Ovary (tissue), 9 donors: ENCODE measurements around the gene PLCL1. TPM values are rescaled to one million over a fixed set of nuclear protein-coding genes. Genes with fewer than 3 reads are reported as not detected.

Source experiments
- DNase-seq, 5 donors: peaks; one replicate each; pipeline ENCODE4 v3.0.0-alpha.2; 2019 to 2020
- H3K27ac ChIP-seq, 2 donors: fragments of 200-600 bp; one replicate each; pipeline versions ENCODE4 v1.5.1 to v1.8.0; 2019 to 2022
- H3K27me3 ChIP-seq: fragments of 200-600 bp; one replicate; pipeline ENCODE4 v1.8.0; 2022
- H3K36me3 ChIP-seq: fragments of 200-600 bp; sonication (generic); one replicate; pipeline ENCODE4 v1.5.1; 2019
- H3K4me1 ChIP-seq: one replicate; pipeline ENCODE4 v1.8.1; 2013; ENCODE audit warnings: mild to moderate bottlenecking, moderate library complexity; ENCODE audit not compliant: insufficient read depth
- H3K4me3 ChIP-seq: fragments of 200-600 bp; sonication (generic); one replicate; pipeline ENCODE4 v1.5.1; 2017
- H3K9me3 ChIP-seq, 2 donors: fragments of 200-600 bp in 1 of 2; sonication (generic) in 1 of 2; one replicate each; pipeline versions ENCODE4 v1.5.1 to v1.8.1; 2013 to 2019; ENCODE audit warnings: mild to moderate bottlenecking in 1 of 2, moderate library complexity in 1 of 2
- EP300 ChIP-seq: sonication (generic); formaldehyde crosslinking; IDR thresholded peaks from one replicate; pipeline ENCODE4 v1.6.1; 2017; ENCODE audit warnings: antibody characterized with exemption
- POLR2A ChIP-seq: fragments of 450-650 bp; IDR thresholded peaks from one replicate; pipeline ENCODE4 v1.6.1; 2017; ENCODE audit warnings: antibody characterized with exemption, mild to moderate bottlenecking, moderate library complexity
- WGBS, 3 donors: extraction: QIAGEN DNeasy Blood & Tissue Kit in 1 of 3; methylation state at CpG; one replicate each; pipeline versions ENCODE4 v1.1.5 to v1.1.7; 2013 to 2017; 5-methylcytosine and 5-hydroxymethylcytosine counted together
- intact Hi-C, 4 donors: fragments of 100-400 bp; cut with DNase I; formaldehyde crosslinking; loops; one replicate each; pipeline versions ENCODE4 v1.11.0 to v1.15.1; 2022 to 2023
- polyA plus RNA-seq, 2 donors: library from polyadenylated mRNA; stranded (reverse); fragments of 200-250 nt in 1 of 2; fragments of 350-450 nt in 1 of 2; fragmentation: Illumina TruSeq in 1 of 2; extraction: RNeasy Lipid Tissue Mini Kit (QIAGEN cat#74804) in 1 of 2; gene quantifications; one replicate each; pipeline ENCODE4 v1.2.3, GENCODE V29; 2013 to 2014
- total RNA-seq, 7 donors: library from RNA; depleted of rRNA in 2 of 7; stranded (reverse); fragments of >200 nt in 2 of 7; fragmentation: NEBNext Ultra II Directional in 3 of 7; extraction: Animal tissue kit (Norgen Biotek cat#: 25700) in 3 of 7; gene quantifications; one replicate each; pipeline versions ENCODE4 v1.1.0 to v1.2.4, GENCODE V29; 2016 to 2023
- TF ChIP-seq, protein P1 (sequence below), 3 donors: fragments of 450-650 bp in 2 of 3; fragments of 200-600 bp in 1 of 3; IDR thresholded peaks; one replicate each; pipeline versions ENCODE4 v1.5.1 to v1.8.0; 2016 to 2022; ENCODE audit warnings: antibody characterized with exemption in 3 of 3, mild to moderate bottlenecking in 1 of 3
- donor health status: DM: no; HTN: no; CAD: no; lungs with moderate emphysema.
- donor health status: DM: no; HTN: no; CAD: no.
- donor health status: Bipolar disorder and iron deficiency.
- donor health status: DM: yes; HTN: yes; CAD: no.
- donor health status: DM: no; HTN: no; CAD: no.
- donor health status: DM: yes; HTN: yes; CAD: no.

The PLCL1 gene
- total and polyA plus RNA-seq, 9 donors: 8.4 to 17.9 (median 11.1) TPM

DNA sequence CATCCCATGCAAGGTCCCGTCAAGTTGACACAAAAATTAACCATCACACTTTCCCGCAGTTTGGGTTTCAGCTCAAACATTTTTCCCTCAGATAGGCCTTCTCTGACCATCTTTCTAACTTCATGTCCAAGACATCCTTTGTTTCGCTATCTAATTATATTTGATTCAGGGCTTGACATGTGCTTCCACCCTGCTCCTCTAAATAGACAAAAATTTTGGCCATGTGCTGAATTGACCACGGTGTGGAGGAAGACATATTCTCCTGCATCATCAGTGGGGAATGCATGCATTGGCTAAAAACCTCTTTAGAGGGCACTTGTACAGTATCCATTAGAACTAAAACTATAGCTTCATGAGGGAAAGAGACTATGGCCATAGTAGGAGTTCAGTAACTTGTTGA lies 81.2 kb downstream of the PLCL1 start:
- no peak overlapping the region for H3K27ac ChIP-seq
- WGBS, 3 donors: 84 to 95% (median 92%) methylated on average over 4 of the region's 4 CpGs
- H3K4me3 ChIP-seq: no peak overlapping the region
- intact Hi-C loops: no loop called here
- DNase-seq: no peak
- no peak for TF ChIP-seq POLR2A
- TF ChIP-seq, protein P1, sequence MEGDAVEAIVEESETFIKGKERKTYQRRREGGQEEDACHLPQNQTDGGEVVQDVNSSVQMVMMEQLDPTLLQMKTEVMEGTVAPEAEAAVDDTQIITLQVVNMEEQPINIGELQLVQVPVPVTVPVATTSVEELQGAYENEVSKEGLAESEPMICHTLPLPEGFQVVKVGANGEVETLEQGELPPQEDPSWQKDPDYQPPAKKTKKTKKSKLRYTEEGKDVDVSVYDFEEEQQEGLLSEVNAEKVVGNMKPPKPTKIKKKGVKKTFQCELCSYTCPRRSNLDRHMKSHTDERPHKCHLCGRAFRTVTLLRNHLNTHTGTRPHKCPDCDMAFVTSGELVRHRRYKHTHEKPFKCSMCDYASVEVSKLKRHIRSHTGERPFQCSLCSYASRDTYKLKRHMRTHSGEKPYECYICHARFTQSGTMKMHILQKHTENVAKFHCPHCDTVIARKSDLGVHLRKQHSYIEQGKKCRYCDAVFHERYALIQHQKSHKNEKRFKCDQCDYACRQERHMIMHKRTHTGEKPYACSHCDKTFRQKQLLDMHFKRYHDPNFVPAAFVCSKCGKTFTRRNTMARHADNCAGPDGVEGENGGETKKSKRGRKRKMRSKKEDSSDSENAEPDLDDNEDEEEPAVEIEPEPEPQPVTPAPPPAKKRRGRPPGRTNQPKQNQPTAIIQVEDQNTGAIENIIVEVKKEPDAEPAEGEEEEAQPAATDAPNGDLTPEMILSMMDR (IDR thresholded peaks at IDR 0.05): no peak
- TF ChIP-seq EP300: no peak
- no peaks in the 10 kb centered on the region for H3K36me3 ChIP-seq
- no peaks in the 10 kb centered on the region for H3K27me3 ChIP-seq
- no peaks in the 10 kb centered on the region for H3K9me3 ChIP-seq
- H3K4me1 ChIP-seq: no peaks in the 10 kb centered on the region

DNA sequence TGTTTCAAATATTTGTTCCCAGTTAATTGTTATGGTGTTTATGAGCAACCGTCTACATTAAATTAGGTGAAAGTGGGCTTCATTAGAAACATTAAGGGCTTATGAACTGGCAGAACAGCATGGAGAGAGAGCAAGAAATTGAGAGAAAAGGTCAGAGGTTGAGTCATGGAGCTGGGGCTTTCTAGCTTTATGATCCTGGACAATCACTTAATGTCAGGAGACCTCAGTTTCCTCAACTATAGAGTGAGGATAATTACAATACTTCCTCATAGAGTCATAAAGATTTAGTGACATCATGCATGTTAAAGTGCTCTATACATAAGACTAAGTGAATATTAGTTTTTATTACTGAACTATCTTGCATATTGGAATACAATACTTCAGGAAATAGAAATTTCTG lies 83.9 kb downstream of the PLCL1 start:
- Histone ChIP-seq H3K4me1 (peaks cover 4% of the 10 kb centered on the region), H3K27ac (no peak overlapping the region), H3K9me3 (no peaks in the 10 kb centered on the region), H3K4me3 (no peak overlapping the region), H3K36me3 (no peaks in the 10 kb centered on the region), H3K27me3 (no peaks in the 10 kb centered on the region)
- 90 to 95% (median 93%) methylated on average over 1 of the region's 1 CpG for WGBS, 3 donors
- intact Hi-C loops: no loop called here
- DNase-seq: no peak
- no peak for TF ChIP-seq POLR2A
- TF ChIP-seq, protein P1 (IDR thresholded peaks at IDR 0.05): no peak
- TF ChIP-seq EP300: no peak

DNA sequence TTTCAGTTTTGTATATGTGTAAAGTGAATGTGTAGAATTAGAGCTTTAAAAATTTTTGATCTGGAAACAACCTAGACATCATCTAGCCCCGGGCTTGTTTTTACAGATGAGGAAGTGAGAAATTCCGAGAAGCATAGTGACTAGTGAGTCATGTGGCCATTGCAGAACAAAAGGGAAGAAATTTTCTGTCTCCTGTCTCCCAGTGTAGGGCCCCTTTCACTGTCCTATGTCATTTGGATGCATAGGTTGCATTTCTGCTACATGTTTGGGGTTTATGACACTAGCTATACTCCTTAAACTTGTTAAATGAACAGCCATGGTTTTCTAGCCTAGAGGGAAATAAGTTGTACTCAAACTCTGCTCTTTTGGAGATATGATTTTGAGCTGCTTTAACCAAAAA lies 84.6 kb downstream of the PLCL1 start:
- intact Hi-C loops: no loop called here
- H3K9me3 ChIP-seq: no peaks in the 10 kb centered on the region
- TF ChIP-seq EP300 (no peak), POLR2A (no peak)
- TF ChIP-seq, protein P1 (IDR thresholded peaks at IDR 0.05): no peak
- no peaks in the 10 kb centered on the region for H3K27me3 ChIP-seq
- H3K36me3 ChIP-seq: no peaks in the 10 kb centered on the region
- H3K4me1 ChIP-seq: peaks cover 4% of the 10 kb centered on the region
- 65 to 75% (median 73%) methylated on average over 2 of the region's 2 CpGs for WGBS, 3 donors
- H3K27ac ChIP-seq: no peak overlapping the region
- no peak overlapping the region for H3K4me3 ChIP-seq
- no peak for DNase-seq

DNA sequence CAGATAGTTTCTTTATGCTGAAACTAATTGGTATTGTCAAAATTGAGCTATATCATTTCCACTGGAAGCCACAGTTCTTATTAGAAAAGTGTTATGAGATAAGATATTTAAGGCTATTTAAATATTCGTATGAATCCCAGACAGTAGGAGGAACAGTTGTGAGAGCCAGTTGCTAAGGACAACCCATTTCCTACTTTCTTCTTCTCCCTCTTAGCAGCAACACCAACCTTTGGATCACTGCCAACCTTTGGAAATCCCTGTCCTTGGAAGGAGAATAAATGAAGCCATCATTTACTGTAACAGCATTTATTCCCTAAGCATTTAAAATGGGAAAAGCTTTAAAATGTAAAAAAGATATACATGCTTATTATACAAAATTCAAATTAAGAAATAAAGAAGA lies 85.8 kb downstream of the PLCL1 start:
- Histone ChIP-seq H3K27me3 (no peaks in the 10 kb centered on the region), H3K27ac (no peak overlapping the region), H3K9me3 (no peaks in the 10 kb centered on the region), H3K4me1 (peaks cover 4% of the 10 kb centered on the region), H3K4me3 (no peak overlapping the region), H3K36me3 (no peaks in the 10 kb centered on the region)
- peak in 2 of 5 donors; percentile 31 to 32 for DNase-seq
- intact Hi-C loops: no loop called here
- TF ChIP-seq EP300 (no peak), POLR2A (no peak)
- TF ChIP-seq, protein P1 (IDR thresholded peaks at IDR 0.05): no peak
- 11 to 42% (median 35%) methylated on average over 1 of the region's 1 CpG for WGBS, 3 donors
